ENCODE data around the gene TMEFF2. TPM values are rescaled to one million over a fixed set of nuclear protein-coding genes. Genes with fewer than 3 reads are reported as not detected.

The TMEFF2 gene
- total and polyA plus RNA-seq, 2 of the 4 experiments (the other 2 are of a cell fraction): 1.3 to 3.0 TPM

DNA sequence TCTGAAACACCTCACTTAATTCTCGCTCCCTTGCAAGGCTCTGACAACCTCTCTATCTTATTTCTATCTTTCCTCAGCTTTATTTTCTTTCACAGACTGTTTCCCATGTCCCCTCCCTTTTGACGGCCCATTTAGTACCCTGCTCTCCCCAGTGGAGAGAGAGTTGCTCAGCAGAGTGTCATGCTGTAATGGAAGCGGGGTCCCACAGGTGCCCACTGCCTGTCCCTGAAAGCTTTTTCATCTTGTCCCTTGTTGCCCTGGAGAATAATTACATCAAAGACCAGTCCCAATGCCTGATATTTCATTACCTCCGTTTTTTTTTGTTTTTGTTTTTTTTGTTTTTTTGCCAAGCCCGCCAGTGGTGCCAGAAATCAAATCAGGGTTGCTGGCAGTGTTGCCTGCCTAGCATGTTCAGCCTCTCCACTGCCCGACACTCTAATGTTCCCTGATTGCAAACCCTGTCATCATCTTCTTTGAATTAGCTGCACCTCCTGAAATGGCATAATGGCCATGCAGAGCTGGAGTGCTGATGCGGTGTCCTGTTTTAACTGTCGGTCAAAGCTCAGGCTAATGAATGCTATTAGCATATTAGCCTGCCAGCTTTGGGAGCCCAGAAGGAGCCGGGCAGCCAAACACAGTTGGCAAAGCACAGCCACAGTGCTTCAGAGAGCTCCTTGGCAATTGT is 276.6 kb downstream of the TMEFF2 start:
- no peaks in the 10 kb centered on the region for H3K36me3 ChIP-seq (ENCODE audit: control insufficient read depth, insufficient read depth, low read length)
- ChIA-PET POLR2A (ENCODE audit: unreplicated experiment) (no interaction called here), CTCF (no interaction called here)
- no peak overlapping the region for H2AK5ac ChIP-seq (ENCODE audit: low read depth, low read length)
- H3K4me1 ChIP-seq (ENCODE audit: control insufficient read depth, insufficient read depth, low read length): no peaks in the 10 kb centered on the region
- in situ Hi-C loops (cut with MboI; ENCODE audit: low sequenced_read_pairs): no loop called here
- no peaks in the 10 kb centered on the region for H3K27me3 ChIP-seq (ENCODE audit: control insufficient read depth, insufficient read depth, low read length)
- H3K4me3 ChIP-seq (ENCODE audit: insufficient read depth, low read depth, low read length): no peak overlapping the region
- no peak overlapping the region for H4K5ac ChIP-seq (ENCODE audit: low read depth, low read length)
- no peak overlapping the region for H2AK9ac ChIP-seq (replicated peaks; ENCODE audit: low read depth, low read length, poor library complexity)
- H4K20me1 ChIP-seq (ENCODE audit: insufficient read depth, low read length): no peaks in the 10 kb centered on the region
- 95% methylated on average over 3 of the region's 9 CpGs; no CpG with 5 or more reads in 1 of the 2 experiments for WGBS, 2 experiments (ENCODE audit: extremely low coverage in 2 of 2, insufficient read length in 1 of 2)
- H4K91ac ChIP-seq (ENCODE audit: insufficient read depth, low read depth, low read length): no peak overlapping the region
- no peak overlapping the region for H4K8ac ChIP-seq (ENCODE audit: low read depth in 2 of 2, low read length in 2 of 2)
- H3K9me1 ChIP-seq (ENCODE audit: insufficient read depth, low read length): no peaks in the 10 kb centered on the region
- H3K14ac ChIP-seq (replicated peaks; ENCODE audit: low read depth, low read length): no peak overlapping the region
- no peak overlapping the region for H3K27ac ChIP-seq (ENCODE audit: insufficient read depth, low read length)
- DNase-seq: no peak
- H3K9ac ChIP-seq (ENCODE audit: low read depth, low read length): no peak overlapping the region
- intact Hi-C loops (cut with micrococcal nuclease): no loop called here
- H2BK20ac ChIP-seq (ENCODE audit: low read depth, low read length): no peak overlapping the region
- H2AFZ ChIP-seq (replicated peaks; ENCODE audit: low read length, poor library complexity): no peak overlapping the region
- no peak overlapping the region for H3K4ac ChIP-seq (ENCODE audit: low read depth, low read length)
- H3K23ac ChIP-seq (ENCODE audit: low read depth, low read length): no peak overlapping the region
- TF ChIP-seq, protein P1, sequence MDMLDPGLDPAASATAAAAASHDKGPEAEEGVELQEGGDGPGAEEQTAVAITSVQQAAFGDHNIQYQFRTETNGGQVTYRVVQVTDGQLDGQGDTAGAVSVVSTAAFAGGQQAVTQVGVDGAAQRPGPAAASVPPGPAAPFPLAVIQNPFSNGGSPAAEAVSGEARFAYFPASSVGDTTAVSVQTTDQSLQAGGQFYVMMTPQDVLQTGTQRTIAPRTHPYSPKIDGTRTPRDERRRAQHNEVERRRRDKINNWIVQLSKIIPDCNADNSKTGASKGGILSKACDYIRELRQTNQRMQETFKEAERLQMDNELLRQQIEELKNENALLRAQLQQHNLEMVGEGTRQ (IDR thresholded peaks at IDR 0.05; ENCODE audit: low read depth, low read length): no peak
- TF ChIP-seq, protein P2, sequence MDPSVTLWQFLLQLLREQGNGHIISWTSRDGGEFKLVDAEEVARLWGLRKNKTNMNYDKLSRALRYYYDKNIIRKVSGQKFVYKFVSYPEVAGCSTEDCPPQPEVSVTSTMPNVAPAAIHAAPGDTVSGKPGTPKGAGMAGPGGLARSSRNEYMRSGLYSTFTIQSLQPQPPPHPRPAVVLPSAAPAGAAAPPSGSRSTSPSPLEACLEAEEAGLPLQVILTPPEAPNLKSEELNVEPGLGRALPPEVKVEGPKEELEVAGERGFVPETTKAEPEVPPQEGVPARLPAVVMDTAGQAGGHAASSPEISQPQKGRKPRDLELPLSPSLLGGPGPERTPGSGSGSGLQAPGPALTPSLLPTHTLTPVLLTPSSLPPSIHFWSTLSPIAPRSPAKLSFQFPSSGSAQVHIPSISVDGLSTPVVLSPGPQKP (IDR thresholded peaks at IDR 0.05; ENCODE audit: borderline replicate concordance, low read depth, low read length): no peak
- TF ChIP-seq SMC3 (IDR thresholded peaks at IDR 0.05; ENCODE audit: low read depth, low read length) (no peak), CEBPB (IDR thresholded peaks at IDR 0.05; ENCODE audit: low read depth, low read length) (no peak), POLR2A (IDR thresholded peaks at IDR 0.05; ENCODE audit: low read depth, low read length) (no peak), MAZ (IDR thresholded peaks at IDR 0.05; ENCODE audit: borderline replicate concordance, low read depth, low read length) (no peak), CHD1 (IDR thresholded peaks at IDR 0.05; ENCODE audit: low read depth, low read length) (no peak), NFE2L2 (IDR thresholded peaks at IDR 0.05; ENCODE audit: low read depth, low read length) (no peak)
- TF ChIP-seq, protein P3, sequence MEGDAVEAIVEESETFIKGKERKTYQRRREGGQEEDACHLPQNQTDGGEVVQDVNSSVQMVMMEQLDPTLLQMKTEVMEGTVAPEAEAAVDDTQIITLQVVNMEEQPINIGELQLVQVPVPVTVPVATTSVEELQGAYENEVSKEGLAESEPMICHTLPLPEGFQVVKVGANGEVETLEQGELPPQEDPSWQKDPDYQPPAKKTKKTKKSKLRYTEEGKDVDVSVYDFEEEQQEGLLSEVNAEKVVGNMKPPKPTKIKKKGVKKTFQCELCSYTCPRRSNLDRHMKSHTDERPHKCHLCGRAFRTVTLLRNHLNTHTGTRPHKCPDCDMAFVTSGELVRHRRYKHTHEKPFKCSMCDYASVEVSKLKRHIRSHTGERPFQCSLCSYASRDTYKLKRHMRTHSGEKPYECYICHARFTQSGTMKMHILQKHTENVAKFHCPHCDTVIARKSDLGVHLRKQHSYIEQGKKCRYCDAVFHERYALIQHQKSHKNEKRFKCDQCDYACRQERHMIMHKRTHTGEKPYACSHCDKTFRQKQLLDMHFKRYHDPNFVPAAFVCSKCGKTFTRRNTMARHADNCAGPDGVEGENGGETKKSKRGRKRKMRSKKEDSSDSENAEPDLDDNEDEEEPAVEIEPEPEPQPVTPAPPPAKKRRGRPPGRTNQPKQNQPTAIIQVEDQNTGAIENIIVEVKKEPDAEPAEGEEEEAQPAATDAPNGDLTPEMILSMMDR (conservative IDR thresholded peaks at IDR 0.05; ENCODE audit: low read depth, low read length): no peak
- no peaks in the 10 kb centered on the region for H3K9me3 ChIP-seq (ENCODE audit: control insufficient read depth, insufficient read depth, low read length)
- H2BK5ac ChIP-seq (ENCODE audit: low read depth, low read length, poor library complexity, severe bottlenecking): no peak overlapping the region
- no peak overlapping the region for H3K56ac ChIP-seq (ENCODE audit: extremely low read depth, insufficient read depth, low read length)
- dilution Hi-C loops (cut with HindIII; ENCODE audit: low sequenced_read_pairs, unreplicated experiment): no loop called here
- no peaks in the 10 kb centered on the region for H3K79me1 ChIP-seq (ENCODE audit: low read depth in 1 of 2, low read length in 2 of 2)
- ATAC-seq (ENCODE audit: low read depth): no peak
- no peak overlapping the region for H3K18ac ChIP-seq (ENCODE audit: low read depth, low read length)
- no peak overlapping the region for H2BK120ac ChIP-seq (ENCODE audit: low read depth, low read length)
- no TSS peak for BruUV-seq (replicated peaks)
- H3K4me2 ChIP-seq (ENCODE audit: low read depth, low read length): no peak overlapping the region
- H2BK15ac ChIP-seq (ENCODE audit: low read depth, low read length): no peak overlapping the region

Data from IMR-90 (cell line).